Measurements from ENCODE around the gene CD36.

CD36 gene

DNA sequence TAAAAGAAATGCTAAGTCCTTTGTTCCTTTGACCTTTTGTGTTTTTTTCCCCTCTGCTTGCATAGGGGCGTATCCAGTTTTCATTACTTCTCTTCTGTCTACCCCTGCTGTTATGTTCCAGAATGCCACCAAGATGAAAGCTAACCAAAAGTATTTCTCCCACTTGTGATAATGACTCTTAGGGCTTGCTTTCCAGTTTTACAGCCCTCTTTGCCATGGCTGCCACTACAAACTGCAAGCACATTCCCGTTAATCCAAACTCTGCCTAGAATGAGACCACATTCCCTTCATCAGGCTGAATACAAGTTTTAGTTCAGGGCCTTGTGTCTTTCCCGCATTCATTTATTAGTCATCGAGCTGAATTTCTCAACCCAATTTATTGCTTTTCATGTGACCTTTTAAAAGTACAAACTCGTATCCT lies 23.6 kb upstream of the CD36 start:
- H3K4me1 ChIP-seq (ENCODE audit: control insufficient read depth, insufficient read depth, low read length), result peaks cover 7% of the 10 kb centered on the region; the same call in 1 of the 2 replicates
- POLR2A ChIA-PET, result no interaction called here
- CTCF ChIA-PET, result interaction anchor here (0.7 to 0.9 kb wide), 2 partner anchors 125 to 132 kb away, joined by 3 read pairs; no protein-coding TSS in a partner anchor
- TF ChIP-seq ZNF274 (IDR thresholded peaks at IDR 0.05; ENCODE audit: low read length), result no peak
- TF ChIP-seq ZNF274 (tag by site-specific recombination; IDR thresholded peaks at IDR 0.05; ENCODE audit: borderline replicate concordance), result no peak
- no peak for TF ChIP-seq ZNF76 (tag by site-specific recombination; IDR thresholded peaks at IDR 0.05; ENCODE audit: borderline replicate concordance, low read depth)
- no peak for TF ChIP-seq ZNF24 (tag by site-specific recombination; IDR thresholded peaks at IDR 0.05)
- TF ChIP-seq ZNF398 (tag by site-specific recombination; IDR thresholded peaks at IDR 0.05), result no peak
- no peak for TF ChIP-seq ZNF692 (tag by site-specific recombination; IDR thresholded peaks at IDR 0.05)
- TF ChIP-seq ZNF132 (tag by site-specific recombination; IDR thresholded peaks at IDR 0.05; ENCODE audit: borderline replicate concordance), result no peak
- TF ChIP-seq YY1 (tag by site-specific recombination; IDR thresholded peaks at IDR 0.05), result no peak
- no peak for TF ChIP-seq MEIS1 (CRISPR knock-in tag; IDR thresholded peaks at IDR 0.05; ENCODE audit: borderline replicate concordance)
- TF ChIP-seq ZNF292 (tag by site-specific recombination; IDR thresholded peaks at IDR 0.05; ENCODE audit: borderline replicate concordance, low read depth), result no peak
- no peak for TF ChIP-seq ZNF133 (tag by site-specific recombination; IDR thresholded peaks at IDR 0.05)
- no peak for TF ChIP-seq TRIM28 (IDR thresholded peaks at IDR 0.05; ENCODE audit: borderline replicate concordance, low read length)
- TF ChIP-seq ZNF560 (tag by site-specific recombination; IDR thresholded peaks at IDR 0.05; ENCODE audit: borderline replicate concordance), result no peak
- TF ChIP-seq SETDB1 (IDR thresholded peaks at IDR 0.05; ENCODE audit: insufficient read length, low read length), result no peak
- no peak for TF ChIP-seq GLIS1 (tag by site-specific recombination; IDR thresholded peaks at IDR 0.05)
- TF ChIP-seq ZNF670 (tag by site-specific recombination; IDR thresholded peaks at IDR 0.05; ENCODE audit: low read depth), result no peak
- TF ChIP-seq ZNF18 (tag by site-specific recombination; IDR thresholded peaks at IDR 0.05), result no peak
- TF ChIP-seq ZBTB44 (tag by site-specific recombination; IDR thresholded peaks at IDR 0.05), result no peak
- TF ChIP-seq, protein P1, sequence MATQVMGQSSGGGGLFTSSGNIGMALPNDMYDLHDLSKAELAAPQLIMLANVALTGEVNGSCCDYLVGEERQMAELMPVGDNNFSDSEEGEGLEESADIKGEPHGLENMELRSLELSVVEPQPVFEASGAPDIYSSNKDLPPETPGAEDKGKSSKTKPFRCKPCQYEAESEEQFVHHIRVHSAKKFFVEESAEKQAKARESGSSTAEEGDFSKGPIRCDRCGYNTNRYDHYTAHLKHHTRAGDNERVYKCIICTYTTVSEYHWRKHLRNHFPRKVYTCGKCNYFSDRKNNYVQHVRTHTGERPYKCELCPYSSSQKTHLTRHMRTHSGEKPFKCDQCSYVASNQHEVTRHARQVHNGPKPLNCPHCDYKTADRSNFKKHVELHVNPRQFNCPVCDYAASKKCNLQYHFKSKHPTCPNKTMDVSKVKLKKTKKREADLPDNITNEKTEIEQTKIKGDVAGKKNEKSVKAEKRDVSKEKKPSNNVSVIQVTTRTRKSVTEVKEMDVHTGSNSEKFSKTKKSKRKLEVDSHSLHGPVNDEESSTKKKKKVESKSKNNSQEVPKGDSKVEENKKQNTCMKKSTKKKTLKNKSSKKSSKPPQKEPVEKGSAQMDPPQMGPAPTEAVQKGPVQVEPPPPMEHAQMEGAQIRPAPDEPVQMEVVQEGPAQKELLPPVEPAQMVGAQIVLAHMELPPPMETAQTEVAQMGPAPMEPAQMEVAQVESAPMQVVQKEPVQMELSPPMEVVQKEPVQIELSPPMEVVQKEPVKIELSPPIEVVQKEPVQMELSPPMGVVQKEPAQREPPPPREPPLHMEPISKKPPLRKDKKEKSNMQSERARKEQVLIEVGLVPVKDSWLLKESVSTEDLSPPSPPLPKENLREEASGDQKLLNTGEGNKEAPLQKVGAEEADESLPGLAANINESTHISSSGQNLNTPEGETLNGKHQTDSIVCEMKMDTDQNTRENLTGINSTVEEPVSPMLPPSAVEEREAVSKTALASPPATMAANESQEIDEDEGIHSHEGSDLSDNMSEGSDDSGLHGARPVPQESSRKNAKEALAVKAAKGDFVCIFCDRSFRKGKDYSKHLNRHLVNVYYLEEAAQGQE (tag by site-specific recombination; IDR thresholded peaks at IDR 0.05), result no peak
- TF ChIP-seq ZNF48 (tag by site-specific recombination; IDR thresholded peaks at IDR 0.05), result no peak
- no peak overlapping the region for H3K27ac ChIP-seq (ENCODE audit: extremely low read depth, low read depth, low read length)
- no peaks in the 10 kb centered on the region for H3K9me3 ChIP-seq (ENCODE audit: control insufficient read depth, insufficient read depth, low read depth, low read length)
- no peaks in the 10 kb centered on the region for H3K36me3 ChIP-seq (ENCODE audit: control insufficient read depth in 2 of 2, insufficient read depth in 1 of 2, low read length in 2 of 2)
- no peak overlapping the region for H3K4me3 ChIP-seq (ENCODE audit: low read depth, low read length)
